Measurements from ENCODE around the gene TRAPPC2L. TPM values are rescaled to one million over a fixed set of nuclear protein-coding genes. Genes with fewer than 3 reads are reported as not detected.

Gene TRAPPC2L
- total RNA-seq, 4 donors from 2014 or later = 30.9 to 49.4 (median 35.4) TPM

- no peak for TF ChIP-seq CTCF (IDR thresholded peaks at IDR 0.05; ENCODE audit: low read depth)
These were observed 28.9 kb downstream of the TRAPPC2L start for GRCh38 chr16:88885693-88886280.

- TF ChIP-seq CTCF (IDR thresholded peaks at IDR 0.05; ENCODE audit: low read depth) = no peak
These were observed 29.5 kb downstream of the TRAPPC2L start for GRCh38 chr16:88886420-88886844.

- TF ChIP-seq CTCF (IDR thresholded peaks at IDR 0.05; ENCODE audit: low read depth) = no peak
These were observed 30.1 kb downstream of the TRAPPC2L start for GRCh38 chr16:88886845-88887521.

- no peak for TF ChIP-seq CTCF (IDR thresholded peaks at IDR 0.05; ENCODE audit: low read depth)
These were observed 31.1 kb downstream of the TRAPPC2L start for GRCh38 chr16:88888057-88888456.

- no peak for TF ChIP-seq CTCF (IDR thresholded peaks at IDR 0.05; ENCODE audit: low read depth)
These were observed 31.8 kb downstream of the TRAPPC2L start for GRCh38 chr16:88888461-88889387.

GRCh38 chr16:88891083-88891482 is 34.2 kb downstream of the TRAPPC2L start:
- no peak for TF ChIP-seq CTCF (IDR thresholded peaks at IDR 0.05; ENCODE audit: low read depth)

GRCh38 chr16:88892065-88892464 is 35.1 kb downstream of the TRAPPC2L start:
- no peak for TF ChIP-seq CTCF (IDR thresholded peaks at IDR 0.05; ENCODE audit: low read depth)

Data from subcutaneous adipose tissue (tissue), 4 donors.